HG03139 (cell line): ENCODE measurements around the gene LEKR1.

Source experiments
- ATAC-seq: cut with Tn5 transposase; IDR thresholded peaks from one replicate; pipeline ENCODE4 v1.9.1; 2021; ENCODE audit not compliant: unreplicated experiment

Gene LEKR1

DNA sequence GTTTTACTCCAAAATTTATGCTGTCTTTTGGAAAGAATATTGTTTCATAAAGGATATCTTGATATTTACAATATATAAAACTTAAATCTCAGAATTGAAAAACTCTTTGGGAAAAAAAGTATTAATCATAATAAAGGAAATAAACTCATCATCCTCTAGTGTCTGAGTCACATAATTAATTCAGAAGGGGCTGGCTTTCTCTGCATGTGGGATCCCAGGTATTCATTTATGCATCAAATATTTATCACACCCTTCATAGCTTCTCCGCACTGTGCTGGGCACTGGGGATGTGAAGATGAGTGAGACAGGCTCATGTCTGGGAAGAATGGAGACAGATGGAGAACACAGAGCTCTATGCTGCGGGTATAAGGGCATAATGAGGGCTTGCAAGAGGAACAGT is 268.1 kb downstream of the LEKR1 start:
- ATAC-seq, result no peak

DNA sequence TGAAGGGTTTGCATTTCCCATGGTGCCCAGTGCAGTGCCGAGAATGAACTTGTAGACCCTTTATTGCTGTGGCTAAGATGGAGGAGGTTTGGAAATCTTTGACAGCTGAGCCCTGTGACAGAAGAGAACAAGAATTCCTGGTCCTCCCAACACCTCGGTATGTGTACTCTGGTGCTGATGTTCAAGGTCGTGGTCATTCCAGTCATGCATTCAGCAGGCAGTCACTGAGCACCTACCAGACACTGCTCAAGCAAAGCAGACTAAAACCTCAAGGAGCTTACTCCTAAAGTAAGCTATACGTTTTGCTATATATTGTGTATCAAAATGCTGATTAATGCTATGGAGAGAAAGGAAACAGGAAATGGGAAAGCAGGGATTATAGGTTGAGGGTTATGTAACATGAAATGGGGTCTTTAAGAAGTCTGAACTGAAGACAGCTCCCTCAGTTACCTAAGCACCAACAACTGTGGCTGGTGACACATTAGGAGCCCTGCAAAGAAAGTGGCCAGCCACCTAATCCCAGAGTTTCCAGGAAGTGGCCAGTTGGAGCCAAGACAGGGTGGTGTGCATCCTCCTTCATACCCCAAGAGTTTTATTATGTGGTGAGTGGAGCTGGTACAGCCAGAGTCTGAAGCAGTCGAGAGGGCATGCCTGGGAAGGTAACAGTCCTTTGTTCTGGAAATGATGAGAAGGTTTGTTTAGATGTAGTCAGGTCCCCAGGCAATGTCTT is 268.8 kb downstream of the LEKR1 start:
- ATAC-seq, result no peak
